ENCODE measurements around the gene REELD1.

The REELD1 gene

GRCh38 chr4:146214238-146214637, at the start of gene REELD1:
Gene REELD1 (plus strand): TSS chr4:146214538. CDS start chr4:146216953, 2,415 bp downstream.
- DNase-seq, result no peak

- DNase-seq, result no peak
Observed at GRCh38 chr4:146165221-146165620, 49.1 kb upstream of the REELD1 start.

GRCh38 chr4:146165840-146166239, 48.5 kb upstream of the REELD1 start:
- DNase-seq, result no peak

GRCh38 chr4:146170149-146170548, 44.2 kb upstream of the REELD1 start:
- DNase-seq, result no peak

GRCh38 chr4:146175541-146176453, 38.5 kb upstream of the REELD1 start, which contains the start of gene LSM6:
Gene LSM6 (plus strand): TSS chr4:146175718. CDS start chr4:146182922, 7,204 bp downstream.
- peak; percentile 50 for DNase-seq

GRCh38 chr4:146176891-146177290, 37.4 kb upstream of the REELD1 start:
- no peak for DNase-seq

GRCh38 chr4:146178126-146178525, 36.2 kb upstream of the REELD1 start:
- DNase-seq, result no peak

- no peak for DNase-seq
Observed at GRCh38 chr4:146179784-146180370, 34.5 kb upstream of the REELD1 start.

- no peak for DNase-seq
Observed at GRCh38 chr4:146182443-146182842, 31.9 kb upstream of the REELD1 start.

- DNase-seq, result no peak
Observed at GRCh38 chr4:146183209-146183608, 31.1 kb upstream of the REELD1 start.

GRCh38 chr4:146186041-146186440, 28.3 kb upstream of the REELD1 start:
- no peak for DNase-seq

GRCh38 chr4:146186596-146186995, 27.7 kb upstream of the REELD1 start:
- no peak for DNase-seq

- DNase-seq, result no peak
Observed at GRCh38 chr4:146190456-146190855, 23.9 kb upstream of the REELD1 start.

GRCh38 chr4:146191766-146192458, 22.4 kb upstream of the REELD1 start:
- DNase-seq, result no peak

GRCh38 chr4:146193628-146194027, 20.7 kb upstream of the REELD1 start:
- DNase-seq, result no peak

- no peak for DNase-seq
Observed at GRCh38 chr4:146194212-146194611, 20.1 kb upstream of the REELD1 start.

- no peak for DNase-seq
Observed at GRCh38 chr4:146202665-146203064, 11.7 kb upstream of the REELD1 start.

- DNase-seq, result no peak
Observed at GRCh38 chr4:146207410-146207809, 6.9 kb upstream of the REELD1 start.

- DNase-seq, result no peak
Observed at GRCh38 chr4:146210890-146211289, 3.4 kb upstream of the REELD1 start.

GRCh38 chr4:146211440-146211839, 2.9 kb upstream of the REELD1 start:
- DNase-seq, result no peak

- DNase-seq, result no peak
Observed at GRCh38 chr4:146212781-146213180, 1.6 kb upstream of the REELD1 start.

GRCh38 chr4:146222313-146222712, 8.0 kb downstream of the REELD1 start:
- no peak for DNase-seq

- no peak for DNase-seq
Observed at GRCh38 chr4:146224326-146224966, 10.1 kb downstream of the REELD1 start.

Data from NCI-H510A treated with DMSO at 0.1 percent for 48 hours (cell line).